ENCODE data around the gene AMY2B.
"Not testable (repeated sequence)": the region's sequence is repeated elsewhere in the genome, so short reads cannot be mapped to it uniquely, and the experiment has no call there.

The AMY2B gene

GRCh38 chr1:103571289-103571688, at the start of gene AMY2B:
AMY2B (plus strand) TSS chr1:103571589; CDS start chr1:103571603, 14 bp downstream.
- DNase-seq (ENCODE audit: low read depth, low spot score), result not testable (repeated sequence)

GRCh38 chr1:103523346-103523745, 48.0 kb upstream of the AMY2B start:
- DNase-seq (ENCODE audit: low read depth, low spot score), result no peak

GRCh38 chr1:103525114-103525606, 46.2 kb upstream of the AMY2B start:
- DNase-seq (ENCODE audit: low read depth, low spot score), result no peak

GRCh38 chr1:103525607-103526507, 45.5 kb upstream of the AMY2B start, which contains the start of gene RNPC3:
RNPC3 (plus strand) TSS chr1:103525699; CDS start chr1:103526071, 372 bp downstream.
- peak; percentile 79 for DNase-seq (ENCODE audit: low read depth, low spot score)

- no peak for DNase-seq (ENCODE audit: low read depth, low spot score)
Observed at GRCh38 chr1:103527331-103527730, 44.1 kb upstream of the AMY2B start.

GRCh38 chr1:103529746-103530145, 41.6 kb upstream of the AMY2B start:
- DNase-seq (ENCODE audit: low read depth, low spot score), result peak; percentile 24

GRCh38 chr1:103538226-103538625, 33.2 kb upstream of the AMY2B start:
- DNase-seq (ENCODE audit: low read depth, low spot score), result no peak

- DNase-seq (ENCODE audit: low read depth, low spot score), result no peak
Observed at GRCh38 chr1:103541431-103541830, 30.0 kb upstream of the AMY2B start.

GRCh38 chr1:103546496-103546895, 24.9 kb upstream of the AMY2B start:
- no peak for DNase-seq (ENCODE audit: low read depth, low spot score)

- DNase-seq (ENCODE audit: low read depth, low spot score), result no peak
Observed at GRCh38 chr1:103547840-103548239, 23.5 kb upstream of the AMY2B start.

GRCh38 chr1:103560427-103560826, 11.0 kb upstream of the AMY2B start:
- no peak for DNase-seq (ENCODE audit: low read depth, low spot score)

- DNase-seq (ENCODE audit: low read depth, low spot score), result not testable (repeated sequence)
Observed at GRCh38 chr1:103561124-103561523, 10.3 kb upstream of the AMY2B start.

- DNase-seq (ENCODE audit: low read depth, low spot score), result no peak
Observed at GRCh38 chr1:103561643-103562395, 9.6 kb upstream of the AMY2B start.

GRCh38 chr1:103563056-103563455, 8.3 kb upstream of the AMY2B start:
- DNase-seq (ENCODE audit: low read depth, low spot score), result no peak

GRCh38 chr1:103569493-103569892, 1.9 kb upstream of the AMY2B start:
- DNase-seq (ENCODE audit: low read depth, low spot score), result no peak

- no peak for DNase-seq (ENCODE audit: low read depth, low spot score)
Observed at GRCh38 chr1:103576065-103576464, 4.7 kb downstream of the AMY2B start.

GRCh38 chr1:103576784-103577183, 5.4 kb downstream of the AMY2B start:
- not testable (repeated sequence) for DNase-seq (ENCODE audit: low read depth, low spot score)

GRCh38 chr1:103582464-103582863, 11.1 kb downstream of the AMY2B start:
- DNase-seq (ENCODE audit: low read depth, low spot score), result no peak

GRCh38 chr1:103583887-103584286, 12.5 kb downstream of the AMY2B start:
- DNase-seq (ENCODE audit: low read depth, low spot score), result no peak

- no peak for DNase-seq (ENCODE audit: low read depth, low spot score)
Observed at GRCh38 chr1:103584537-103584936, 13.1 kb downstream of the AMY2B start.

- not testable (repeated sequence) for DNase-seq (ENCODE audit: low read depth, low spot score)
Observed at GRCh38 chr1:103602740-103603139, 31.4 kb downstream of the AMY2B start.

GRCh38 chr1:103616362-103616761, 45.0 kb downstream of the AMY2B start:
- DNase-seq (ENCODE audit: low read depth, low spot score), result no peak
